Cardiac muscle cell (in vitro differentiated cells and primary cell): ENCODE data around the gene GDE1. TPM values are rescaled to one million over a fixed set of nuclear protein-coding genes. Genes with fewer than 3 reads are reported as not detected.

ENCODE experiments used
- DNase-seq, 2 donors: peaks; one replicate each; pipeline versions ENCODE4 v3.0.0 to v3.0.0-alpha.2; 2010 to 2017; ENCODE audit warnings: low read depth in 1 of 2, low spot score in 1 of 2
- H3K27ac ChIP-seq: fragments of 200-600 bp; sonication (generic); 2 replicates; pipeline ENCODE4 v1.5.1; 2016
- H3K27me3 ChIP-seq: fragments of 200-600 bp; sonication (generic); 2 replicates; pipeline ENCODE4 v1.6.0; 2016; ENCODE audit warnings: control low read depth
- H3K36me3 ChIP-seq: fragments of 200-600 bp; sonication (generic); 2 replicates; pipeline ENCODE4 v1.5.1; 2016; ENCODE audit warnings: control low read depth
- H3K4me1 ChIP-seq: fragments of 200-600 bp; sonication (generic); 2 replicates; pipeline ENCODE4 v1.8.1; 2017; ENCODE audit warnings: low read depth, mild to moderate bottlenecking, mixed run types
- H3K4me3 ChIP-seq: fragments of 200-600 bp; sonication (generic); 2 replicates; pipeline ENCODE4 v1.5.1; 2016; ENCODE audit warnings: mild to moderate bottlenecking
- H3K9me3 ChIP-seq: fragments of 200-600 bp; sonication (generic); 2 replicates; pipeline ENCODE4 v1.5.1; 2017; ENCODE audit warnings: low read depth, mild to moderate bottlenecking, control low read depth
- polyA plus RNA-seq: library from polyadenylated mRNA; unstranded; fragments of >200 nt; fragmentation: Nextera tagmentation; extraction: Ambion mirVana; gene quantifications from 2 replicates; pipeline ENCODE4 v1.2.1, GENCODE V29; 2016
- total RNA-seq: library from RNA; depleted of rRNA; stranded (reverse); fragments of >200 nt; gene quantifications from 2 replicates; pipeline ENCODE4 v1.2.3, GENCODE V29; 2016
- TF ChIP-seq, protein P1 (sequence below): IDR thresholded peaks from 2 replicates; pipeline ENCODE4 v1.5.1; 2012; ENCODE audit warnings: low read depth, mild to moderate bottlenecking, low read length

GDE1 gene
- total and polyA plus RNA-seq, 2 experiments from 2014 or later: 52.7 to 84.6 TPM

DNA sequence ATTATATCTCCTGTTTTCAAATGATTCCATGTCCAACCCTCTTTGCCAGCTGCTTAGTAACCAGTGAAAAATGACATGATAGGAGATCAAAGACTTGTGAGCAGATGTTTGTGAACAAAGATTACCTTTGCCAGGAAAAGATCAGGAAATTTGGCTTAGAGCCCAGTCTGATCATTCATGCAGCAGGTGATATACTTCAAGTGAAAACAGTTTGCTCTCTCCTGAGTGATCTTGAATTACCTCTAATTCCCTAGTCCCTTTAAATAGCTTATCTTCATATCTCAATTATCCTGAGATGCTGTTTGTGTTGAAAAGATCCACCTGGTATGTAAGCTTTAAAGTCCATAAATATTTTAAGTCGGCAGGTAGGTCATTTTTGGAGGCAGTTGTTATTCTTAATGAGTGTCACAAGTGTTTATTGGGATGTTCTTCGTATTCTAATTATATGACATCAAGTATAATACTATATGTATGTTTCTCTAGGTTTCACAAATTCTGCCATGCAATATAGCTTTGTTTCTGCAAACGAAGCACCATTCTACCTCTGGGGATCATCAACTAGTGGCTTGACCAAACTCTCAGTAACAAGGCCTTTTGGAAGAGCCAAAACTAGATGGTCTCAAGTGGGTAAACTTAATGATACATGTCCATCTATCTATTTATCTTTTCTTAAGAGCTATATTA is 20.4 kb upstream of the GDE1 start:
- no peak overlapping the region for H3K27ac ChIP-seq
- TF ChIP-seq, protein P1, sequence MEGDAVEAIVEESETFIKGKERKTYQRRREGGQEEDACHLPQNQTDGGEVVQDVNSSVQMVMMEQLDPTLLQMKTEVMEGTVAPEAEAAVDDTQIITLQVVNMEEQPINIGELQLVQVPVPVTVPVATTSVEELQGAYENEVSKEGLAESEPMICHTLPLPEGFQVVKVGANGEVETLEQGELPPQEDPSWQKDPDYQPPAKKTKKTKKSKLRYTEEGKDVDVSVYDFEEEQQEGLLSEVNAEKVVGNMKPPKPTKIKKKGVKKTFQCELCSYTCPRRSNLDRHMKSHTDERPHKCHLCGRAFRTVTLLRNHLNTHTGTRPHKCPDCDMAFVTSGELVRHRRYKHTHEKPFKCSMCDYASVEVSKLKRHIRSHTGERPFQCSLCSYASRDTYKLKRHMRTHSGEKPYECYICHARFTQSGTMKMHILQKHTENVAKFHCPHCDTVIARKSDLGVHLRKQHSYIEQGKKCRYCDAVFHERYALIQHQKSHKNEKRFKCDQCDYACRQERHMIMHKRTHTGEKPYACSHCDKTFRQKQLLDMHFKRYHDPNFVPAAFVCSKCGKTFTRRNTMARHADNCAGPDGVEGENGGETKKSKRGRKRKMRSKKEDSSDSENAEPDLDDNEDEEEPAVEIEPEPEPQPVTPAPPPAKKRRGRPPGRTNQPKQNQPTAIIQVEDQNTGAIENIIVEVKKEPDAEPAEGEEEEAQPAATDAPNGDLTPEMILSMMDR: no peak
- DNase-seq: no peak
- H3K27me3 ChIP-seq: no peaks in the 10 kb centered on the region
- H3K4me3 ChIP-seq: no peak overlapping the region
- H3K9me3 ChIP-seq: no peaks in the 10 kb centered on the region
- H3K36me3 ChIP-seq: peaks cover 56% of the 10 kb centered on the region
- no peaks in the 10 kb centered on the region for H3K4me1 ChIP-seq

DNA sequence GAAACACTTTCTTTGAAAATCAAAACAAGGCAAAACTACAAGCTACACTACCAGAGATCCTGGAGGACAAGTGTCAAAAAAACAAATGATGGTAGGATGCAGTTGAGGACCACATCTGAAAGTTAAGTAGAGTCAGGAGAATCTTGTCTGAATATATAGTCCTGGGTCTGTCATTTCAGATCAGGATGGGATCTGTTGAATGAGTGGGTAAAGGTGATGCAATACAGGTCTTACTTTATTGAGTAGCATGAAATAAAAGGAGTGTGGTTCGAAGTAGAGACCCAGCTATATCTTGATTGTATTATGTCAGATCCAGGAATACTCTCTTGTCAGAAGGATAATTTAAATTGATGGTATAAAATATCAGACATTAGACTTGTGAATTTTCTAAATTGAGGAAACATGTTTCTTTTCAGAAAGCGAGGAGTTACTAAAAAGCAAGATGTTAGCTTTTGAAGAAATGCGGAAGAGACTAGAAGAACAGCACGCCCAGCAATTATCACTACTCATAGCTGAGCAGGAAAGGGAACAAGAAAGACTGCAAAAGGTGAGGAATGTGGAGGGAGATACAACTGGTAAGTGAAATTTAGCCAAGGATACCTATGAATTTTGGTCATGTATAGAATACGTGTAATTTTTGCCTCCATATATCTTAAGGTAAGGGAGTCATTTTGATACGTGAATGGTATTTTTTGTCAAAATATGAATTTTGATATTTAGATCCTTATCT is 18.5 kb upstream of the GDE1 start:
- TF ChIP-seq, protein P1: no peak
- Histone ChIP-seq H3K4me3 (no peak overlapping the region), H3K27me3 (no peaks in the 10 kb centered on the region), H3K9me3 (no peaks in the 10 kb centered on the region), H3K27ac (no peak overlapping the region), H3K4me1 (no peaks in the 10 kb centered on the region), H3K36me3 (peaks cover 47% of the 10 kb centered on the region)
- DNase-seq: no peak

DNA sequence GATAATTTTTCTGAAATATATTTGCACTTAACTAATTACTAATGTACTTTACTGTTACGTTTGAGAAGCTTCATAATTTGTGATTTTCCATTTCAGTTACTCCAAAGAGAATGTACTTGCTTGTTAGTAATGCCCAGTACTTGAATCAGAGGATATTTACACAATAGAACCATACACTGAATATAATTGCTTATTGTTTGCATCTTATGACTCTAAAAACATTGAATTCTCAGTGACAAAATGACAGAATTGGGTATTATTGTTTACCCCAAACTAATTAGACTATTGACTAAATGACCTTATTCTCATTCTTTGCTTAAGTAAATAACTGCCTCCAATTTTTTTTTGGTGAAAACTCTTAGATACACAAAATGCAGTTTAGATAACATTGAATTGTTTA is 10.7 kb upstream of the GDE1 start:
- Histone ChIP-seq H3K27ac (no peak overlapping the region), H3K9me3 (no peaks in the 10 kb centered on the region), H3K36me3 (peaks cover 20% of the 10 kb centered on the region), H3K4me3 (no peak overlapping the region), H3K27me3 (no peaks in the 10 kb centered on the region), H3K4me1 (no peaks in the 10 kb centered on the region)
- TF ChIP-seq, protein P1: no peak
- DNase-seq: no peak

DNA sequence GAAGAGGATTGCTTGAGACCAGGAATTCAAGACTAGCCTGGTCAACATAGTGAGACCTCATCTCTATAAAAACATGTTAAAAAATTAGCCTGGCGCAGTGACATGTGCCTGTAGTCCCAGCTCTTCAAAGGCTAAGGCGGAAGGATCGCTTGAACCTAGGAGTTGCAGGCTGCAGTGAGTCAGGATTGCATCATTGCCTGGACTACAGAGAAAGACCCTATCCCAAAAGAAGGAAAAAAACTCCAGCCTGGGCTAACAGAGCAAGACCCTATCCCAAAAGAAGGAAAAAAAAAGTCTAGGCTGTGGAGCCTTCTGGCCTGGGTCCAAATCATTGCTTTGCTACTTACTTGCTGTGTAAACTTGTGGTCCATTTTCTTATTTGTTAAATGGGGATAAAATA is 6.8 kb upstream of the GDE1 start:
- TF ChIP-seq, protein P1: no peak
- no peak for DNase-seq
- peaks cover 18% of the 10 kb centered on the region for H3K36me3 ChIP-seq
- no peak overlapping the region for H3K27ac ChIP-seq
- no peaks in the 10 kb centered on the region for H3K9me3 ChIP-seq
- H3K27me3 ChIP-seq: no peaks in the 10 kb centered on the region
- H3K4me1 ChIP-seq: no peaks in the 10 kb centered on the region
- H3K4me3 ChIP-seq: no peak overlapping the region

DNA sequence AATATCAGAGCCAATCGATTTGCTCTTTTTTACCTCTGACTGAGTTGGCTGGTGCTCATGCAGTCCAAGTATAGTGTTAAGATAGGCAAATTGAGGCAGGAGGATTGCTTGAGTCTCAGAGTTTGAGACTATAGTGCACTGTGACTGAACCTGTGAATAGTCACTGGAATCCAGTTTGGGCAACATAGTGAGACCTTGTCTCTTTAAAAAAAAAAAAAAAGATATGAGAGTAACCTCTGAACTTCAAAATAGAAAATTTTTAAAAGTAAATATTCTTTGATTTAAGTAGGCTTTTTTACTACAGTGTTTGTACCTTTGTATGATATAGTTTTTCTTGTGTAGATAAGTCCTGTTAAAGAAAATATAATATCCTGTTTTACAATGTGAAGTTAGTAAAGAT is 5.3 kb upstream of the GDE1 start:
- peaks cover 5% of the 10 kb centered on the region for H3K4me1 ChIP-seq
- no peak overlapping the region for H3K27ac ChIP-seq
- H3K4me3 ChIP-seq: no peak overlapping the region
- H3K27me3 ChIP-seq: no peaks in the 10 kb centered on the region
- DNase-seq: no peak
- TF ChIP-seq, protein P1: no peak
- H3K36me3 ChIP-seq: peaks cover 12% of the 10 kb centered on the region
- no peaks in the 10 kb centered on the region for H3K9me3 ChIP-seq
